Epithelial cell of proximal tubule (primary cell): ENCODE measurements around the gene NUDT3. TPM values are rescaled to one million over a fixed set of nuclear protein-coding genes. Genes with fewer than 3 reads are reported as not detected.

Experiments
- DNase-seq: peaks from one replicate; pipeline ENCODE4 v3.0.0-alpha.2; 2011; ENCODE audit warnings: low read depth
- H3K4me3 ChIP-seq: 2 replicates; pipeline ENCODE4 v1.5.1; 2011; ENCODE audit warnings: low read depth, mild to moderate bottlenecking, low read length
- CTCF ChIP-seq: conservative IDR thresholded peaks from 2 replicates; pipeline ENCODE4 v1.5.1; 2012; ENCODE audit warnings: low read depth, mild to moderate bottlenecking, low read length
- total RNA-seq: library from RNA; depleted of rRNA; stranded (reverse); fragments of >200 nt; gene quantifications from 2 replicates; pipeline ENCODE4 v1.2.3, GENCODE V29; 2015

The NUDT3 gene
- total RNA-seq, 1 donor from 2014 or later, result 16.7 TPM

GRCh38 chr6:34312259-34312658 is 80.2 kb downstream of the NUDT3 start:
- DNase-seq, result no peak
- H3K4me3 ChIP-seq, result no peak overlapping the region
- TF ChIP-seq CTCF, result no peak

- no peak for DNase-seq
- H3K4me3 ChIP-seq, result no peak overlapping the region
Observed at GRCh38 chr6:34310817-34311216, 81.7 kb downstream of the NUDT3 start.

GRCh38 chr6:34308483-34308882 is 84.0 kb downstream of the NUDT3 start:
- no peak for TF ChIP-seq CTCF
- DNase-seq, result no peak
- H3K4me3 ChIP-seq, result no peak overlapping the region

More at GRCh38 chr6:34310817-34311216, 81.7 kb downstream of the NUDT3 start:
- no peak for TF ChIP-seq CTCF

GRCh38 chr6:34305982-34306708 is 86.3 kb downstream of the NUDT3 start:
- no peak for DNase-seq
- H3K4me3 ChIP-seq, result no peak overlapping the region
- no peak for TF ChIP-seq CTCF

- DNase-seq, result no peak
- no peak overlapping the region for H3K4me3 ChIP-seq
- TF ChIP-seq CTCF, result no peak
Observed at GRCh38 chr6:34305497-34305896, 87.0 kb downstream of the NUDT3 start.

- DNase-seq, result no peak
- no peak overlapping the region for H3K4me3 ChIP-seq
- no peak for TF ChIP-seq CTCF
Observed at GRCh38 chr6:34304164-34304563, 88.3 kb downstream of the NUDT3 start.

- no peak for TF ChIP-seq CTCF
Observed at GRCh38 chr6:34302929-34303328, 89.5 kb downstream of the NUDT3 start.

More at GRCh38 chr6:34302929-34303328, 89.5 kb downstream of the NUDT3 start:
- no peak overlapping the region for H3K4me3 ChIP-seq
- DNase-seq, result no peak
